HepG2 (cell line): Measurements from ENCODE around the gene SOX9. TPM values are rescaled to one million over a fixed set of nuclear protein-coding genes. Genes with fewer than 3 reads are reported as not detected.

Experiments
- ATAC-seq: fragments of 200-7000 bp; cut with Tn5 transposase; 3 replicates; pipeline ENCODE4 v1.9.1; 2020; ENCODE audit warnings: mild to moderate bottlenecking, moderate library complexity
- BruUV-seq: library from RNA; stranded (reverse); fragments of 400-500 nt; replicated peaks from 2 replicates; lab custom pipeline; 2021; lab: Mats Ljungman, UMichigan
- CTCF ChIA-PET: fragments of 300-600 bp; formaldehyde crosslinking; extraction: SDS; loops from one replicate; lab custom pipeline; 2021; ENCODE audit warnings: low total read pairs, inconsistent platforms, low intra/inter-chr PET ratio; lab: Yijun Ruan, JAX
- POLR2A ChIA-PET: fragments of 350-600 bp; sonication (Branson Sonifier 250); formaldehyde crosslinking; loops from one replicate; lab custom pipeline; 2020; ENCODE audit warnings: antibody characterized with exemption, inconsistent platforms; lab: Yijun Ruan, JAX
- DNase-seq: peaks from one replicate; pipeline ENCODE4 v3.0.0-alpha.2; 2015; ENCODE audit warnings: low spot score
- FAIRE-seq: peaks from 3 replicates; lab custom pipeline; 2011; peaks lifted over from hg19 to GRCh38; lab: Jason Lieb, UNC
- H2AFZ ChIP-seq: one replicate; pipeline ENCODE4 v1.6.1; 2011; ENCODE audit warnings: low read length, inconsistent platforms
- H3K27ac ChIP-seq: fragments of 300-600 bp; 3 replicates; pipeline ENCODE4 v1.8.0; 2011; ENCODE audit warnings: mixed run types, mild to moderate bottlenecking, mixed read lengths, low read length, inconsistent platforms; ENCODE audit not compliant: insufficient read depth; ENCODE audit errors: extremely low read length
- H3K27me3 ChIP-seq, 2 experiments: fragments of 200-600 bp in 1 of 2; 2 replicates in 1 of 2; 3 replicates in 1 of 2; pipeline versions ENCODE4 v1.6.0 to v1.8.0; 2011; ENCODE audit warnings: low read length in 2 of 2, mild to moderate bottlenecking in 2 of 2, moderate library complexity in 2 of 2, inconsistent platforms in 1 of 2; ENCODE audit not compliant: insufficient read depth in 2 of 2, control insufficient read depth in 1 of 2
- H3K36me3 ChIP-seq, 2 experiments: fragments of 200-600 bp in 1 of 2; replicated peaks in 1 of 2; 2 replicates in 1 of 2; 3 replicates in 1 of 2; pipeline versions ENCODE4 v1.5.1 to v1.8.0; 2011; ENCODE audit warnings: low read length in 2 of 2, inconsistent platforms in 1 of 2; ENCODE audit not compliant: insufficient read depth in 2 of 2, control insufficient read depth in 1 of 2
- H3K4me1 ChIP-seq: 2 replicates; pipeline ENCODE4 v1.5.1; 2012; ENCODE audit warnings: low read length, inconsistent platforms; ENCODE audit not compliant: insufficient read depth
- H3K4me2 ChIP-seq: 2 replicates; pipeline ENCODE4 v1.6.0; 2011; ENCODE audit warnings: low read depth, low read length, inconsistent platforms
- H3K4me3 ChIP-seq, 3 experiments: fragments of 200-600 bp in 1 of 3; sonication (generic), shearing (Covaris generic) in 1 of 3; replicated peaks in 1 of 3; 2 replicates each; pipeline ENCODE4 v1.5.1; 2011 to 2016; ENCODE audit warnings: low read length in 3 of 3, inconsistent platforms in 2 of 3, low read depth in 2 of 3, mild to moderate bottlenecking in 2 of 3, control low read depth in 1 of 3, mixed read lengths in 1 of 3; ENCODE audit not compliant: insufficient read depth in 1 of 3
- H3K79me2 ChIP-seq: one replicate; pipeline ENCODE4 v1.6.1; 2011; ENCODE audit warnings: low read length, inconsistent platforms; ENCODE audit not compliant: insufficient read depth
- H3K9ac ChIP-seq: 2 replicates; pipeline ENCODE4 v1.6.0; 2011; ENCODE audit warnings: mild to moderate bottlenecking, low read depth, low read length, inconsistent platforms; ENCODE audit not compliant: insufficient read depth
- H3K9me3 ChIP-seq: 2 replicates; pipeline ENCODE4 v1.5.1; 2012; ENCODE audit warnings: mild to moderate bottlenecking, low read length
- H4K20me1 ChIP-seq: 2 replicates; pipeline ENCODE4 v1.6.0; 2011; ENCODE audit warnings: inconsistent platforms, mild to moderate bottlenecking, low read length, moderate library complexity; ENCODE audit not compliant: insufficient read depth
- CCDC6 ChIP-seq: sonication (generic); formaldehyde crosslinking; IDR thresholded peaks from 2 replicates; pipeline ENCODE4 v1.8.1; 2022; ENCODE audit warnings: mild to moderate bottlenecking, missing genetic modification reagents, moderate library complexity
- FOXA3 ChIP-seq: IDR thresholded peaks from 2 replicates; pipeline ENCODE4 v1.6.1; 2016; ENCODE audit warnings: missing genetic modification reagents, missing compliant biosample characterization
- SNRNP70 ChIP-seq: fragments of 200-400 bp; formaldehyde crosslinking; IDR thresholded peaks from 2 replicates; pipeline ENCODE4 v1.6.1; 2017; ENCODE audit warnings: mild to moderate bottlenecking, low read depth, low read length, moderate library complexity
- TBP ChIP-seq: sonication (generic); formaldehyde crosslinking; IDR thresholded peaks from 2 replicates; pipeline ENCODE4 v1.5.0; 2020; ENCODE audit warnings: missing genetic modification reagents
- TOE1 ChIP-seq: sonication (generic); formaldehyde crosslinking; IDR thresholded peaks from 2 replicates; pipeline ENCODE4 v1.4.0; 2020; ENCODE audit warnings: mild to moderate bottlenecking, missing genetic modification reagents
- ZFP82 ChIP-seq: sonication (generic); formaldehyde crosslinking; IDR thresholded peaks from 2 replicates; pipeline ENCODE4 v1.5.1; 2020; ENCODE audit warnings: mild to moderate bottlenecking, missing genetic modification reagents, borderline replicate concordance
- ZNF639 ChIP-seq: conservative IDR thresholded peaks from 2 replicates; pipeline ENCODE4 v1.6.1; 2018; ENCODE audit warnings: missing genetic modification reagents
- ZNF670 ChIP-seq: sonication (generic); formaldehyde crosslinking; IDR thresholded peaks from 2 replicates; pipeline ENCODE4 v1.8.0; 2022; ENCODE audit warnings: mild to moderate bottlenecking, missing genetic modification reagents, borderline replicate concordance
- ZNF777 ChIP-seq: sonication (generic); formaldehyde crosslinking; IDR thresholded peaks from 2 replicates; pipeline ENCODE4 v1.4.0; 2020; ENCODE audit warnings: missing genetic modification reagents
- WGBS: methylation state at CpG from one replicate; pipeline ENCODE4 v1.1.6; 2017; ENCODE audit warnings: low lambda C conversion rate; 5-methylcytosine and 5-hydroxymethylcytosine counted together
- in situ Hi-C: cut with HindIII; loops from 2 replicates; pipeline ENCODE4 v1.10.0; 2017; ENCODE audit warnings: low pct_unique_long_range_greater_than_20kb; ENCODE audit not compliant: extremely low pct_ligation_motif_present
- intact Hi-C: fragments of 100-400 bp; cut with micrococcal nuclease; formaldehyde crosslinking; loops from one replicate; pipeline ENCODE4 v1.10.0; 2022; ENCODE audit not compliant: unreplicated experiment
- polyA plus RNA-seq, 8 experiments: library from polyadenylated mRNA; depleted of rRNA in 3 of 8; stranded (reverse) in 7 of 8; unstranded in 1 of 8; fragments of >200 nt; fragmentation: Illumina TruSeq in 4 of 8; extraction: Trizol in 4 of 8; gene quantifications; 2 replicates each; pipeline versions ENCODE4 v1.2.1 to v1.2.3, GENCODE V29; 2011 to 2016; ENCODE audit warnings: low read depth in 4 of 8, missing spikeins in 1 of 8, mixed read lengths in 1 of 8; ENCODE audit not compliant: insufficient read depth in 1 of 8
- total RNA-seq, 5 experiments: library from RNA; depleted of rRNA; stranded (reverse); fragments of >200 nt; fragmentation: Illumina TruSeq; extraction: Trizol; gene quantifications; 2 replicates each; pipeline ENCODE4 v1.2.3, GENCODE V29; 2016; ENCODE audit warnings: low read depth in 1 of 5

The SOX9 gene
- total and polyA plus RNA-seq, 2 of the 13 experiments (the other 11 are each of a cell fraction or from before 2014, with no cell fraction given), result 16.1 to 27.6 TPM

- Histone ChIP-seq H3K9me3 (no peaks in the 10 kb centered on the region), H3K4me3 (no peak overlapping the region), H3K4me2 (no peak overlapping the region), H3K36me3 (no peaks in the 10 kb centered on the region), H3K79me2 (peaks cover 16% of the 10 kb centered on the region), H4K20me1 (peaks cover 11% of the 10 kb centered on the region; the same call in 1 of the 2 replicates), H3K27me3 (no peaks in the 10 kb centered on the region; a peak in 1 of 5 replicates), H3K9ac (no peak overlapping the region), H3K27ac (no peak overlapping the region), H2AFZ (no peak overlapping the region), H3K4me1 (peaks cover 32% of the 10 kb centered on the region)
- 94% methylated on average over 58 of the region's 58 CpGs for WGBS
- POLR2A ChIA-PET, result no interaction called here
- no peak for DNase-seq
- ATAC-seq, result no peak
- FAIRE-seq, result no peak
- BruUV-seq, result no TSS peak
- CTCF ChIA-PET, result interaction anchor here (1.6 to 2.3 kb wide), 2 partner anchors 158 to 1032 kb away, joined by 6 to 11 read pairs; no protein-coding TSS in a partner anchor
- intact Hi-C loops, result loop anchor here (5.0 to 10.0 kb wide), 3 partner anchors 355 to 1480 kb away; no protein-coding TSS in a partner anchor
- no peak for TF ChIP-seq TBP
- no peak for TF ChIP-seq ZNF670 (CRISPR knock-in tag)
- no peak for TF ChIP-seq TOE1 (CRISPR knock-in tag)
- TF ChIP-seq ZNF777, result no peak
- TF ChIP-seq CCDC6 (CRISPR knock-in tag), result no peak
- no peak for TF ChIP-seq FOXA3 (CRISPR knock-in tag)
- no peak for TF ChIP-seq ZNF639
- no peak for TF ChIP-seq ZFP82 (CRISPR knock-in tag)
- no peak for TF ChIP-seq SNRNP70
- in situ Hi-C loops, result loop anchor here (5.0 to 10.0 kb wide), 3 partner anchors 645 to 1482 kb away; no protein-coding TSS in a partner anchor
Measured at GRCh38 chr17:72116661-72117521, 3.9 kb upstream of the SOX9 start.
